ENCODE measurements around the gene KCNQ1OT1.

The KCNQ1OT1 gene

GRCh38 chr11:2584812-2585565 is 114.8 kb downstream of the KCNQ1OT1 start:
- TF ChIP-seq CTCF (conservative IDR thresholded peaks at IDR 0.05; ENCODE audit: low read depth, low read length) = no peak
- H3K4me3 ChIP-seq (ENCODE audit: low read depth, low read length) = no peak overlapping the region
- DNase-seq (ENCODE audit: low read depth) = no peak

- no peak for DNase-seq (ENCODE audit: low read depth)
- TF ChIP-seq CTCF (conservative IDR thresholded peaks at IDR 0.05; ENCODE audit: low read depth, low read length) = no peak
- H3K4me3 ChIP-seq (ENCODE audit: low read depth, low read length) = no peak overlapping the region
These were observed 115.4 kb downstream of the KCNQ1OT1 start for GRCh38 chr11:2584434-2584811.

- no peak overlapping the region for H3K4me3 ChIP-seq (ENCODE audit: low read depth, low read length)
- no peak for TF ChIP-seq CTCF (conservative IDR thresholded peaks at IDR 0.05; ENCODE audit: low read depth, low read length)
- no peak for DNase-seq (ENCODE audit: low read depth)
These were observed 116.2 kb downstream of the KCNQ1OT1 start for GRCh38 chr11:2583605-2583958.

- peak; percentile 17 for DNase-seq (ENCODE audit: low read depth)
- H3K4me3 ChIP-seq (ENCODE audit: low read depth, low read length) = no peak overlapping the region
- no peak for TF ChIP-seq CTCF (conservative IDR thresholded peaks at IDR 0.05; ENCODE audit: low read depth, low read length)
These were observed 116.7 kb downstream of the KCNQ1OT1 start for GRCh38 chr11:2582946-2583604.

- no peak for TF ChIP-seq CTCF (conservative IDR thresholded peaks at IDR 0.05; ENCODE audit: low read depth, low read length)
- no peak for DNase-seq (ENCODE audit: low read depth)
- H3K4me3 ChIP-seq (ENCODE audit: low read depth, low read length) = no peak overlapping the region
These were observed 117.3 kb downstream of the KCNQ1OT1 start for GRCh38 chr11:2582351-2582945.

GRCh38 chr11:2581931-2582350 is 117.9 kb downstream of the KCNQ1OT1 start:
- TF ChIP-seq CTCF (conservative IDR thresholded peaks at IDR 0.05; ENCODE audit: low read depth, low read length) = no peak
- H3K4me3 ChIP-seq (ENCODE audit: low read depth, low read length) = no peak overlapping the region
- DNase-seq (ENCODE audit: low read depth) = no peak
